GM21737 (cell line): ENCODE results near the gene CD96.
A peak's percentile ranks its signal among the peaks of the same experiment; 100 is the strongest.
"Not testable (repeated sequence)": the region's sequence is repeated elsewhere in the genome, so short reads cannot be mapped to it uniquely, and the experiment has no call there.

ENCODE experiments used
- ATAC-seq: cut with Tn5 transposase; IDR thresholded peaks from one replicate; pipeline ENCODE4 v1.9.1; 2021; ENCODE audit warnings: mild to moderate bottlenecking, moderate library complexity; ENCODE audit not compliant: unreplicated experiment

CD96 gene

GRCh38 chr3:111561902-111562301, 19.9 kb downstream of the CD96 start:
- ATAC-seq: not testable (repeated sequence)

GRCh38 chr3:111566844-111567243, 24.8 kb downstream of the CD96 start:
- ATAC-seq: no peak

GRCh38 chr3:111568355-111568754, 26.4 kb downstream of the CD96 start:
- ATAC-seq: no peak

- no peak for ATAC-seq
These were observed 26.9 kb downstream of the CD96 start for GRCh38 chr3:111568911-111569310.

- no peak for ATAC-seq
These were observed 28.5 kb downstream of the CD96 start for GRCh38 chr3:111570404-111571030.

GRCh38 chr3:111571282-111571681, 29.3 kb downstream of the CD96 start:
- ATAC-seq: no peak

GRCh38 chr3:111571907-111572460, 30.0 kb downstream of the CD96 start:
- ATAC-seq: no peak

- ATAC-seq: no peak
These were observed 35.1 kb downstream of the CD96 start for GRCh38 chr3:111577113-111577512.

- peak; percentile 94 for ATAC-seq
These were observed 36.0 kb downstream of the CD96 start for GRCh38 chr3:111577798-111578685.

GRCh38 chr3:111578867-111579266, 36.9 kb downstream of the CD96 start:
- no peak for ATAC-seq

GRCh38 chr3:111579495-111579894, 37.5 kb downstream of the CD96 start:
- ATAC-seq: no peak

- ATAC-seq: no peak
These were observed 39.6 kb downstream of the CD96 start for GRCh38 chr3:111581403-111582119.

GRCh38 chr3:111582120-111582474, 40.1 kb downstream of the CD96 start:
- no peak for ATAC-seq

GRCh38 chr3:111584744-111585143, 42.7 kb downstream of the CD96 start:
- ATAC-seq: no peak

GRCh38 chr3:111585217-111585616, 43.2 kb downstream of the CD96 start:
- no peak for ATAC-seq

GRCh38 chr3:111588527-111588926, 46.5 kb downstream of the CD96 start:
- no peak for ATAC-seq

- no peak for ATAC-seq
These were observed 47.5 kb downstream of the CD96 start for GRCh38 chr3:111589303-111590142.

- no peak for ATAC-seq
These were observed 48.1 kb downstream of the CD96 start for GRCh38 chr3:111590143-111590491.

- ATAC-seq: no peak
These were observed 49.6 kb downstream of the CD96 start for GRCh38 chr3:111591555-111591954.

- ATAC-seq: no peak
These were observed 50.1 kb downstream of the CD96 start for GRCh38 chr3:111592143-111592542.

- ATAC-seq: no peak
These were observed 50.9 kb downstream of the CD96 start for GRCh38 chr3:111592936-111593335.
